HG03520 (cell line): ENCODE data around the gene PSMD3.

Source experiments
- ATAC-seq: cut with Tn5 transposase; IDR thresholded peaks from one replicate; pipeline ENCODE4 v1.9.1; 2021; ENCODE audit warnings: mild to moderate bottlenecking, moderate library complexity; ENCODE audit not compliant: unreplicated experiment

Gene PSMD3

GRCh38 chr17:40019140-40019991 is 38.8 kb downstream of the PSMD3 start:
- ATAC-seq: no peak

GRCh38 chr17:40020146-40020545 is 39.5 kb downstream of the PSMD3 start:
- ATAC-seq: no peak

GRCh38 chr17:40021451-40021971 is 40.9 kb downstream of the PSMD3 start:
- no peak for ATAC-seq

- no peak for ATAC-seq
Measured at GRCh38 chr17:40022497-40022896, 41.9 kb downstream of the PSMD3 start.

DNA sequence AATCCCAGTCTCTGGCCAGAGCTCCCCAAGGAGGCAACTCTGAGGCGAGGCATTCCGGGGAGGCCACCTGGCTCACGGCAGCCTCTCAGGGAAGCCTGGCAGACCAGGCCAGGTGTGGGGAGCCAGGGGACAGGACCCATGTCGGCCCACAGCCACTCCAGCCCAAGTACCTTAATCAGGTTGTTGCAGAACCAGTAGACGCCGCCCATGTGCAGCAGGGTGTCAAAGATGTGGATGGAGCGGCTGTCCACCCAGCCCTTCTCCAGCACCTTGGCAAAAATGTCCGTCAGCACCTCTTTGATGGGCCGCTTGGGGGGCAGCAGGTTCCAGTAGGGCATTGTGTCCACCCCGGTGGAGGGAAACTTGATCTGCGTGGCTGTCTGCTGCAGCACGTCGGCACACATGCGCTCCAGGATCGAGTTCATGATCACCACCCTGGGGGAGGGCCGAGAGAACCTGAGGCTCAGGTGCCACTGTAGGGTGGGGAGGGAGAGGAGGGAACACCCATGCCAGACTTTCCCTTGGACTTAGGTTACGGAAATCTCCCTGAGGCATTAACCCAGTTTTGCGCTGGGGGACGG is 42.4 kb downstream of the PSMD3 start:
- no peak for ATAC-seq

- no peak for ATAC-seq
Measured at GRCh38 chr17:40023590-40024292, 43.1 kb downstream of the PSMD3 start.

- ATAC-seq: no peak
Measured at GRCh38 chr17:40024901-40025300, 44.3 kb downstream of the PSMD3 start.

GRCh38 chr17:40025559-40025958 is 45.0 kb downstream of the PSMD3 start:
- ATAC-seq: no peak

GRCh38 chr17:40025991-40026815 is 45.6 kb downstream of the PSMD3 start:
- ATAC-seq: no peak

GRCh38 chr17:40026816-40027613 is 46.4 kb downstream of the PSMD3 start:
- no peak for ATAC-seq

- no peak for ATAC-seq
Measured at GRCh38 chr17:40027614-40028012, 47.0 kb downstream of the PSMD3 start.

DNA sequence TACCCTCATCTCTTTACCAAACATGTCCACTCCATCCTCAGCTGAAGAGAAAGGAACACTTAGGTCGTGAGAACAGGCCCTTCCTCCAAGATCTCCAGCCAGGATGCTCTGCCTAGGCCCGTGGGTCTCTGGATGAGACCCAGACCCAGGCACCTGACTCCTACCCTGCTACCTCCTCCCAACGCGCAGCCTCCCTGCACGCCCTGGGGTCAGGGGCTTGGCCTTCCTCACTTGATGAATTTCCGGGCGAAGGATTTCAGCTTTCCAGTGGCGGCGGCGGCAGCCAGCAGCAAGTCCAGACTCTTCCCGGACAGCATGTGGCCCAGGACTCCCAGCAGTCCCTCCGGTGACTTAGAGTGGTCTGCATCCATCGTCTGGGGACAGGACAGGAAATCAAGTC is 48.0 kb downstream of the PSMD3 start:
- no peak for ATAC-seq

DNA sequence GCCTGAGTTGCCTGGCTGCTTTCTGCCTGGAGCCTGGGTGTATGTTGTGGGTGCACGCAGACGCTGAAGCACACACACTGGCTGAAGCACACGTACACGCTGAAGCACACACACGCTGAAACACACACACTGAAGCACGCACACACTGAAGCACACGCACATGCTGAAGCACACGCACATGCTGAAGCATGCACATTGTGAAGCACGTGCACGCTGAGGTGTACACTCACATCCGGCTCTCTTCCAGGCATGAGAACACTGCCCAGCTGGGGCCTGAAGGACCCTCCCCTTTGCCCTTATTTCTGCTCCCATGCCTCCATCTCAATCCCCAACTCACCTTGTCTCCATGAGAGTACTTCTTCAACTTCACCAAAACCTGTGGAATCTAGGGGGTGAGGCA is 51.1 kb downstream of the PSMD3 start:
- no peak for ATAC-seq

DNA sequence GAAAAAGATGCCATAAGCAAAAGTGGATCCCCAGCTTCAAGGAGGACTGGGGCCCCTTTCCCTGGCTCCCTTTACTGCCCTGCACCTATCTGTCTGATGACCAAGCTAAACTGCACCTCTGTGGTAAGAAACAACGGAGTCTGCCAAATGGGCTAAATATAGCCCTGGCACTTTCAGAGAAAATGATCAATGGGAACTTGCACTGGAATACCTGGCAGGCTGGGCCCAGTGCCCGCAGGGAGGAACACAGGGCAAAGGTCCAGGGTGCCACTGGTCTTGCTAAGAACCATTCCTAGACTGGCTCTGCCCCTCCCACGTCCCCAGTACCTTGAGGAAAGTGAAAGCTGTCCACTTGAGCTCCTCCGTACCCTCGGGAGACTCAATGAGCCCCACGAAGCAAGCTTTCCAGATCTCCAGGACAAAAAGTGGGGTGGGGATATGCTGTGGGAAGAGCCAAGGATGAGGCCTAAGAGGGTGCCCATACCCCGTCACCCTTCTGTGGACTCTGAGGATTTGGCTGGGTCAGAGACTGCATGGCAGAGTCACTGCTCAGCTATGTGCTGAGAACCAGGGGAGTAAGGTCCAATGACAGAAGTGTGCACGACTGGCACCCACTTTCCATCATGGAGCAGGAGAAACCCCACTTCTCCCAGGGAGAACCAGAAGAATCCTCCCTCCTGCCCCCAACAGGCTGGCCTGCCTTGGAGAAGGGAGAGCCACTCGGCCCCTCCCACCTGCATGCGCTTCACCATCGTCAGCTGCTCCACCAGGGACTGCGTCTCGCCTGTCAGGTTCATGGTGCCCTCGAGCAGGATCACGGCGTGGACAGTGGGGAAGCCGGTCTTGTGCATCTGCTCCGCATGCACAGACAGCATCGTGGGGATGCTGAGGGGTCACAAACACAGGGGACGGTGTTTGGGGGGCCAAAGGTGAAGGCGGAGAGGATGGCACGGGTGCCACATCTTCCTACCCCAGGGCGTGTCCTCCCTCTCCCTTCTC is 52.0 kb downstream of the PSMD3 start:
- ATAC-seq: no peak

GRCh38 chr17:40033339-40033738 is 52.7 kb downstream of the PSMD3 start:
- no peak for ATAC-seq

DNA sequence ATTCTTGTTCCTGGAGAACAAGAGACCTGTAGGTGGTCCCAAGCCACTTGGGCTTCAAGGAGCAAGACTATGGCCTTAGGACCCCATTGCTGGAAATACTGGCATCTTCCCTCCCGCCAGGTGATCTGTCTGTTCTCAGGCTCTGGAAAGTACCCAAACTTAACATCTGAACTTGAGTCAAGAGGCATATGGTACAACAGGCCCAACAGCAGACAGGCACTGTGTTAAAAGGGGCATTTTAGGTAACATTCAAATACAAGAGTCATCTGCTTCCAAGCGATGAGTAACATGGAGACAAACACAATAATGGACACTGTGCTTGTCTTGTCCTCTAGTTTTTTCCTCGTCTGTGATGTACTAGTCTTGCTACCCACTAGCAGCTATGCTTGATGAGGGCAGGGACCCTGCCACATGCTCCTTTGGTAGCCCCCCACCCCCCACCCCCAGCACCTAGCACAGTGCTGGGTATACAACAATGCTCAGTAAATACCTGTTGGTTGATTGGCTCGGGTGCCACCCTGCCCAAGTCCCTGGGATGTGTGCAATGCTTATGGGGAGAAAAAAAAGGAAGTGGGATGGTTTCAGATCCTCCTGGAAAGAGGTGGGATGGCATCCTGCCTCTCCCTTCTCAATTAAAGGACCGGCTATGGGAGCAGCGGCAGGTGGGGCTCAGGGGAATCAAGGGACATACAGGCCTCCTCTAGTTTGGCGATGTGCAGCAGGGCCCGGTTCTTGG is 54.0 kb downstream of the PSMD3 start:
- ATAC-seq: no peak

GRCh38 chr17:40035162-40035559 is 54.6 kb downstream of the PSMD3 start:
- no peak for ATAC-seq

DNA sequence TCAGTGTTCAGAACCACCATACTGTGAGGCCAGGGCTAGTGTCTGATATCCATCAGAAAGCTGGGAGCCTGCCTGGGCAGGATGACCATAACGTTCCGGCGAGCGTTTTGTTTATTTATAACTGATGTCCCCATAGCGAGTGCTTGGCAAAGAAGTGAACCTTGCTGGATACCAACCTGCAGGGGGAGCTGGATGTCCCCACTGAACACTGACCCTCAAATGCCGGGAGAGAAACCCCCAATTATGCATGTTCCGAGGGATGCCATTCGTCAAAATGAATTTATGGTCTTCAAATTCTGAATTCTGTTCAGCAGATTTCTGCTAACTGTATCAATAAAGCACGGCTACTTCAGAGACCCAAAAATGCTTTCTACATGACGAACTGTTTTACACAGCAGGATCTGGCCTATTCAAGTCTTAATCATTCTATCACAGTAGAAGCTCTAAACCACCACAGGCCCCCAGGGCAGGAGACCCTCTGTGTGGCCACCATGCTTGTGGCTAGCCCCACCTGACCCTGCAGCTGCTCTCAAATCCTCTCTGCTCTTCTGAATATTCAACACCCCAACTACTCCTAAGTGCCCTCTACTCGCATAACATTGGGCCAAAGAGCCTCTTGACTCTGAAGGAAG is 58.4 kb downstream of the PSMD3 start:
- no peak for ATAC-seq
